ENCODE data around the gene PGLYRP2. TPM values are rescaled to one million over a fixed set of nuclear protein-coding genes. Genes with fewer than 3 reads are reported as not detected.
A peak's percentile ranks its signal among the peaks of the same experiment; 100 is the strongest.

Gene PGLYRP2
- total RNA-seq, 1 experiment from 2014 or later, result not detected

DNA sequence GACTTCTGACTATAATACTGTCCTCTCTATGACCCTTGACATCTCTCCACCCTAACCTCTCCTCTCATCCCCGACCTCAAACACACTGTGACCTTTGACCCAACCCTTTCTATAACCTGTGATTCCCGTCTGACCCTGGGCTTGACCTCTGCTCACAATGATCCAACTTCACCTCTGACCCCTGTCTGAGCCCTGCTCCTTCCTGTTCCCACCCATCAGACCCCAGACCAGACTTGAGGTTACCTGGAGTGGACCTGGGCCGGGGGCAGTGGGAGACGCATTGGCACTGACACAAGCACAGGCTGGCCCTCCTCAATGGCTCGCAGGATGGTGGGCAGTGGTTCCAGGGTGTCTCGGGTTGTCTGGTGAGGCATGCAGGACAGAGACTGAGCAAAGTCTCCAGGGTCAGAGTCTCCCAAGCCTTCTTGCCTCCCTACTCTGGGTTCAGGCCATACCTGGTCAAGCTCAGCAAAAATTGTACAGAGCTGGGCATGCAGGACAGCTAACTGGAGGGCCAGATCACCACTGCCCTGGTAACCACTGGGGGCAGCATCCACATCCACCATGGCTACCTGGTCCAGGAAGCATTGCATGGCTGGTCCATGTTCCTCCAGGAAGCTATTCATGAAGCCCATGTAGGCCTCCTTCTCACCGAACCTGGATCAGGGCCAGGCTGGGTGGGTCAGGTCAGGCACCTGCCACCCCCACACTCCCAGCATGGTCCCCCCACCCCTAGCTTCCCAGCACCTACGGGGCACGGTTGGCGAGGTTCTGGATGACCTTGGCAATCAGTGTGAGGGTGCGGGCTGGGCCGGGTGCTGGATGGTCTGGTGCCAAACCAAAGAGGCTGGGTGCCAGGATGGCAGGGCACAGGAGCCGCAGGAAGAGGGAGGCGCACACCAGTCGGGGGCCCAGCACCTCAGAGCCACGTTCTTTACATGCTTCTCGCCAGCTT lies 25.1 kb downstream of the PGLYRP2 start:
- H3K36me3 ChIP-seq (replicated peaks; ENCODE audit: control insufficient read depth, insufficient read depth, low read length), result no peaks in the 10 kb centered on the region
- DNase-seq, result no peak
- peaks cover 60% of the 10 kb centered on the region for H3K27me3 ChIP-seq (ENCODE audit: control insufficient read depth, insufficient read depth, low read length)
- H3K4me3 ChIP-seq (ENCODE audit: insufficient read depth, low read depth, low read length), result no peak overlapping the region

GRCh38 chr19:15453091-15453578 lies 26.2 kb downstream of the PGLYRP2 start:
- Histone ChIP-seq H3K27me3 (ENCODE audit: control insufficient read depth, insufficient read depth, low read length) (peaks cover 57% of the 10 kb centered on the region), H3K4me3 (ENCODE audit: insufficient read depth, low read depth, low read length) (peak overlapping the region; percentile 50), H3K36me3 (replicated peaks; ENCODE audit: control insufficient read depth, insufficient read depth, low read length) (no peaks in the 10 kb centered on the region)
- DNase-seq, result peak; percentile 91

- peak; percentile 100 for DNase-seq
- H3K4me3 ChIP-seq (ENCODE audit: insufficient read depth, low read depth, low read length), result peak overlapping the region; percentile 50
- H3K27me3 ChIP-seq (ENCODE audit: control insufficient read depth, insufficient read depth, low read length), result peaks cover 50% of the 10 kb centered on the region
- no peaks in the 10 kb centered on the region for H3K36me3 ChIP-seq (replicated peaks; ENCODE audit: control insufficient read depth, insufficient read depth, low read length)
These were observed 26.9 kb downstream of the PGLYRP2 start for GRCh38 chr19:15452111-15453047.

- peak overlapping the region; percentile 30; the same call in 1 of the 2 replicates for H3K4me3 ChIP-seq (ENCODE audit: insufficient read depth, low read depth, low read length)
- H3K36me3 ChIP-seq (replicated peaks; ENCODE audit: control insufficient read depth, insufficient read depth, low read length), result no peaks in the 10 kb centered on the region
These were observed 28.8 kb downstream of the PGLYRP2 start for GRCh38 chr19:15450528-15450890.

GRCh38 chr19:15449620-15450527 lies 29.4 kb downstream of the PGLYRP2 start, which contains the start of gene WIZ:
WIZ (minus strand) TSS chr19:15449956; CDS start chr19:15448307, 1,649 bp downstream.
- peaks cover 29% of the 10 kb centered on the region for H3K27me3 ChIP-seq (ENCODE audit: control insufficient read depth, insufficient read depth, low read length)
- peak; percentile 98 for DNase-seq
- H3K36me3 ChIP-seq (replicated peaks; ENCODE audit: control insufficient read depth, insufficient read depth, low read length), result no peaks in the 10 kb centered on the region
- H3K4me3 ChIP-seq (ENCODE audit: insufficient read depth, low read depth, low read length), result peak within 1 kb of the TSS; percentile 72

More at GRCh38 chr19:15450528-15450890, 28.8 kb downstream of the PGLYRP2 start:
- H3K27me3 ChIP-seq (ENCODE audit: control insufficient read depth, insufficient read depth, low read length), result peaks cover 34% of the 10 kb centered on the region
- no peak for DNase-seq

DNA sequence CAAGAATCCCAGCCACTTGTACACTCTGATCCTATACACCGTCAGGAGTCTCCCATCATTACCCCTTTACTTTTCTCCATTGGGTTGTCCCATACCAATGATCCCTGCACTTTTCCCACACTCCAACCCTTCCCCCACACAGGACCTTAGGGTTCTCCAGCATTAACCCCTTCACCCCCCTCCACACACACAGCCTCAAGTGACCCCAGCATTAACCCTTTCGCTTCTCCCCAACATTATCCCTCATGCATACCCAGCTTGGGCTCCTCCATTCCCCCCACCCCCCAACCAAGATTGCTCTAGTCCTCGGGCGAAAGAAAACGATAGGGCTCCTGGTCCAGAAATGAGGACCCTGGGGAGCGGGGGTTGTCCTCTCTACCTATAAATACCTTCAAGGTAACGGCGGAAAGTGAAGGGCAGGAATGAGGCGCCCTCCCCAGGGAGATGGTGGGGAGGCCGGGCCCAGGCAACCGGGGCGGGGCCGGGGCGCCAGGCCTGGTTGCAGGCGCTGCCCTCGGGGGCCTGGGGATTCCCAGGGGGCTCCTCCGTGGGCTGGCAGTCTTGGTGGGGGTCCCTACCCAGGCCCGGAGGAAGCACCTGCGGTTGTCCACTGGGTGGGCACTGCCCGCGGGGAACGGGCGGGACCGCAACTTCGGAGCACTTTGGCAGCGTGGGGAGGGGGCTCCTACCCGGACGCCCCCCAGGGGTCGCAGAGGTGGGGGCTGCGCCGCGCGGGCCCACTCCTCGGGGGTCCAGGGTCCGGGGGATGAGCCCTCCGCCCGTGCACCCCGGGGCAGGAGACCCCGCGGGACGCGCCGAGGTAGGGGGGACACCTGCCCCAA lies 30.3 kb downstream of the PGLYRP2 start:
- Histone ChIP-seq H3K36me3 (replicated peaks; ENCODE audit: control insufficient read depth, insufficient read depth, low read length) (no peaks in the 10 kb centered on the region), H3K27me3 (ENCODE audit: control insufficient read depth, insufficient read depth, low read length) (peaks cover 20% of the 10 kb centered on the region), H3K4me3 (ENCODE audit: insufficient read depth, low read depth, low read length) (peak overlapping the region; percentile 72)
- peak; percentile 90 for DNase-seq

DNA sequence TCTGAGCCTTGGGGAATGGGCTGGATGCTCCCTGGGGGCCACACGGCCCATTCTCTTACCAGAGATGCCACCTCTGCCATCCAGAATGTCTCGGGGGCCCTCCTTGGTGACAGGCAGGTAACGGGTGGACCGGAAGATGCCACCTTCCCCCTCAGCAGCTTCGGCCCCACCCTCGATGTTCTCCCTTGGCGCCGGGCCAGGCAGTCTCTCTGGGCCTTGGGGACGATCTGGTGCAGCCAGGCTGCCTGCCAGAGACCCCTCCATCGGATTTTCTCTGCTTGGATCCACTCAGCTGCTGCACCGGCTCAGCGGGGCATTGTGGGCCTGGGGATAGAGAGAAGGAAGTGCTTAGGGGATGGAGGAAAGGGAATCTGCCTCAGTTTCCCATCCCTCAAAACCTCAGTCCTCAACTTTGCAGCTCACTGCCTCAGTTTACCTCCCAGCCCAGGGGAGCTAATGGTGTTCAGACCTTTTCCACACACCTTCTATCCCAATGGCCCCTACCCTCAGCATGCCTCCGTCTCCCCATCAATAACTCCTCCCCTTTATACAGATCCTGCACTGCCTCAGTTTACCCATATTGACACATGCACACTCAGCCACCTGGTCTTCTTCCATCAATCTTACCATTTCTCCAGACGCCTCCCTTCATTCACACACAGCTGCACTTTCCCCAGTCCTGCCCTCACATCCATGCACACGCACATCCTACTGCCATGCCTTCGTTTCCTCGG lies 31.1 kb downstream of the PGLYRP2 start:
- DNase-seq, result no peak
- H3K36me3 ChIP-seq (replicated peaks; ENCODE audit: control insufficient read depth, insufficient read depth, low read length), result no peaks in the 10 kb centered on the region
- no peak overlapping the region for H3K4me3 ChIP-seq (ENCODE audit: insufficient read depth, low read depth, low read length)
- H3K27me3 ChIP-seq (ENCODE audit: control insufficient read depth, insufficient read depth, low read length), result peaks cover 12% of the 10 kb centered on the region; the same call in 1 of the 2 replicates

DNA sequence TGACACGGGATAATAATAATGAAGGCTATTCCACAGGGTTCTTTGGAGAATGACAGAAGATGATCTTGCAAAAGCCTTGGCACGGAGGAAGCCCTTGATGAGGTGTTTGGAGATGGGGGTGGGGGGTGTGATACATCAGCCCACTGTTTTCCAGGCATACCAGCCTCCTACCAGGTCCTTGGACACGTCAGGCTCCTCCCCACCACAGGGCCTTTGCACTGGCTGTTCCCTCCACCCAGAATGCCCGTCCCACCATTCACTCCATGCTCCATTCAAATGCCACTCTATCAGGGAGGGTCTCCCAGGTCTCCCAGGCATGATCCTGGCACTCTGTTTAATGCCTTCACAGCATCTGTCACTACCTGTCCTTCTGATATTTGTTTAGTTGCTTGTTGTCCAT lies 32.2 kb downstream of the PGLYRP2 start:
- no peaks in the 10 kb centered on the region for H3K36me3 ChIP-seq (replicated peaks; ENCODE audit: control insufficient read depth, insufficient read depth, low read length)
- no peak overlapping the region for H3K4me3 ChIP-seq (ENCODE audit: insufficient read depth, low read depth, low read length)
- DNase-seq, result no peak
- H3K27me3 ChIP-seq (ENCODE audit: control insufficient read depth, insufficient read depth, low read length), result peaks cover 5% of the 10 kb centered on the region; the same call in 1 of the 2 replicates

DNA sequence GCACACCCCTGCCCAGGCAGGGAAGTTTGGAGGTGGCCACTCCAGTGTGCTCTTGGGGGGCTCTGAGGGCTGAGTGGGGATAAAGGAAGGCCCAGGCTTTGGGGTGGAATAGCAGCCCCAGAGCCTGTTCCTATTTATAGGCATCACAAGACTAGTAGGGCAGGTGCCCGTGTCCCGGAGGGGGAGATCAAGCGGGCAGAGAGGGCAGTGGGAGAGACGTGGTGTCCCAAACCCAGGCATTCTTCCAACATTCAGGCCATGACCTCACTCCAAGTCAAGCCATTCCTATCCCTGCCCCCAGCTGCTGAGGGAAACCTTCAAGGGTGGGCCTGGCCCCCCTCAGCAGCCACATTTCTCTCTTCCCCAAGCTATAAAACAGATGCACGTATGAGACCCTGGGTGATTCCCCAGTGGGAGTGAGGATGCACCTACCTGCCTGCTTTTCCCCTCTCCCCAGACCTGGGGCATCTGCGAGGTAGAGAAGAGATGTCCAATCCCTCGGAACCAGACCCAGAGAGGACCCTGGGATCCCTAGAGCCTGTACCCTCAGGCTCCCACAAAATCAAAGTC lies 33.4 kb downstream of the PGLYRP2 start:
- Histone ChIP-seq H3K4me3 (ENCODE audit: insufficient read depth, low read depth, low read length) (no peak overlapping the region), H3K27me3 (ENCODE audit: control insufficient read depth, insufficient read depth, low read length) (peaks cover 5% of the 10 kb centered on the region; the same call in 1 of the 2 replicates), H3K36me3 (replicated peaks; ENCODE audit: control insufficient read depth, insufficient read depth, low read length) (no peaks in the 10 kb centered on the region)
- DNase-seq, result no peak

DNA sequence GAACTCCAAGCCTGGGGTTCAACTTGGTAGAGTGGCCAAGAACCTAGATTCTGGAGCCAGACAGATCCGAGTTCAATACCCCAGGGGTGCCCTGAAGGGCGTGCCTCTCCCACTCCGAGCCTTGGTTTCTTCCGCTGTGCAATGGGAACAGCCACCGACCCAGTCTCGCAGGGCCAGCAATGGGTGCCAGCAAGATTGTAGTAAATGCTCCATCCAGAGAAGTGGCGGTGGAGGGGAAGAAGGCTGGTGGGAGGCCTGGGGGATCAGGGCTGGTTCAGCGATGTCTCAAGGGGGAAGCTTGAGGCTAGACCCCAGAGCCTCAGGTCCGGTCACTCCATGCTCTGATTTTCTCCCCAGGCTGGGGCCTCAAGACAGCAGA lies 34.1 kb downstream of the PGLYRP2 start:
- no peak for DNase-seq
- H3K4me3 ChIP-seq (ENCODE audit: insufficient read depth, low read depth, low read length), result no peak overlapping the region
- H3K27me3 ChIP-seq (ENCODE audit: control insufficient read depth, insufficient read depth, low read length), result peaks cover 5% of the 10 kb centered on the region; the same call in 1 of the 2 replicates

GRCh38 chr19:15444505-15445226 lies 34.6 kb downstream of the PGLYRP2 start:
- Histone ChIP-seq H3K36me3 (replicated peaks; ENCODE audit: control insufficient read depth, insufficient read depth, low read length) (no peaks in the 10 kb centered on the region), H3K27me3 (ENCODE audit: control insufficient read depth, insufficient read depth, low read length) (peaks cover 5% of the 10 kb centered on the region; the same call in 1 of the 2 replicates), H3K4me3 (ENCODE audit: insufficient read depth, low read depth, low read length) (no peak overlapping the region)
- DNase-seq, result no peak

More for the DNA sequence above, 34.1 kb downstream of the PGLYRP2 start:
- H3K36me3 ChIP-seq (replicated peaks; ENCODE audit: control insufficient read depth, insufficient read depth, low read length), result no peaks in the 10 kb centered on the region

Measured in H7 (cell line).